ENCODE results near the gene ERICH2.

- TF ChIP-seq CTCF (IDR thresholded peaks at IDR 0.05): no peak
- no peak for TF ChIP-seq POLR2A (IDR thresholded peaks at IDR 0.05)
Observed at GRCh38 chr2:170721678-170722077, 48.5 kb upstream of the ERICH2 start.

All from Peyer's patch (tissue), 4 donors.